ENCODE measurements around the gene PIGR.

The PIGR gene

DNA sequence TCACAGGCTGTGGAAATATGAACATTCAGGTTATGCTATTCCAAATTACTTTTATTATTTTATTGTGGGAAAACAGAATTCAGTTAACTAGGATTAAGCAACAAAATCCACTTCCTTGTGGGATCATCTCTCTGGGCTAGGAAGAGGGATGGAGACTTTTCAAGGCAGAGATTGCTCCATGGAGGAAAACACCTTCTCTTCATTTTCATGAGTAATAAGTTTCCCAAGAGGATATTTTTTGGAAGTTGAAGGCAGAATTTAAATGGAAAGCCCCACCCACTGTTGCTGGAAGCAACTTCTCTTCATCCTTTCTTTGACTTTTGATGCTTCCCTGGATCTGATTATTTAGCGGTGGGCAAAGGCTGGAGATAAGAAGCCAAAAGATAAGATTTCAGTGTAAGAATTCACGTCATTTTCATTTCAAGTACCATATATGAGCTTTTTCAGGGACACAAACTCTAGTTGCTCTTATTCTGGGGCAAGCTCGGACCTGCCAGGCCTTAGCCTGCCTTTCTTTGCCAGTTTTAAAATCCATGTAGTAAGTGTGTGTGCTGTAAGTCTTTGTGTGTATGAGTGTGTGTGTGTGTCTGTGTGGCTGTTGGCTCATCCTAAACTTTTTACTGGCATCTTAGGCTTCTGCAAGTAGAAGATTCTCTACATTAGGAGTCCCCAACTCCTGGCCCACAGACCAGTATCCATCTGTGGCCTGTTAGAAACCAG lies 60.8 kb downstream of the PIGR start:
- DNase-seq, result no peak

- no peak for DNase-seq
Measured at GRCh38 chr1:206883876-206884275, 62.4 kb downstream of the PIGR start.

DNA sequence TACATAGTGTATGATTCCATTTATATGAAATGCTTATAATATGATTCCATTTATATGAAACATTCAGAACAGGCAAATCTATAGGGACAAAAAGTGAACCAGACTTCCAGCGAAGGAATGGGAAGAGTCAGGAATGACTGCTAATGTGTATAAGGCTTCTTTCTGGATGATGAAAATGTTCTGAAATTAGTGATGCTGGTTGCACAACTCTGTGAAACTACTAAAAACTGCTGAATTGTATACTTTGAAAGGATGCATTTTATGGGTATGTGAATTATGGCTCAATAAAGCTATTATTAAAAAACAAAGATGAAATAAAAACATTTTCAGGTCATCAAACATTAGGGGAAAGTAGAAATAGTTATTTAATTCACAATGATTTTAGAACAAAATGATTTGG lies 63.1 kb downstream of the PIGR start:
- DNase-seq, result no peak

DNA sequence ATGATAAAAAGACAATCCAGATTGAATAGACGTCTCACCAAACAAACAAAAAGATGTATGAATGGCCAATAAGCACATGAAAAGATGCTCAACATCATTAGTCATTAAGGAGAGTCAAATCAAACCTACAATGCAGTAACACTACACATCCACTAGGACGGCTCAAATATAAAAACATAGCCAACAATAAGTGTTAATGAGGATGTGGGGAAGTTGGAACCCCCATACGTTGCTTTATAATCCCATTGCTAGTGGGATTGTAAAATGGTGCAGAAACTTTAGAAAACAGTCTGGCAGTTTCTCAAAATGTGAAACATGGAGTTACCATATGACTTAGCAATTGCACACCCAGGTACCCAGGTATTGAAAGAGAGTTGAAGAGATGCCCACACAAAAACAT lies 63.7 kb downstream of the PIGR start:
- DNase-seq, result no peak

DNA sequence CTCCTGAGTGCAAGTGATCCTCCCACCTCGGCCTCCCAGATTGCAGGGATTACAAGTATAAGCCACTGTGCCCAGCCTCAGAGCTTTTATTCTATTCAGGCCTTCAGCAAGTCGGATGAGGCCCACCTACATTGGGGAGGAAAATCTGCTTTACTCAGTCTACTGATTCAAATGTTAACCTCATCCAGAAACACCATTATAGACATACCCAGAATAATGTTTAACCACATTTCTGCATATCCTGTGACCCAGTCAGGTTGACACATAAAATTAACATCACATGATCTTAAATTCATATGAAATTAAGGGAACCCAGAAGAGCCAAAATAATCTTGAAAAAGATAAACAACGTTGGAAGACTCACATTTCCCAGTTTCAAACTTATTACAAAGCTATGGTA lies 66.0 kb downstream of the PIGR start:
- no peak for DNase-seq
